ENCODE data around the gene CD40.

The CD40 gene

DNA sequence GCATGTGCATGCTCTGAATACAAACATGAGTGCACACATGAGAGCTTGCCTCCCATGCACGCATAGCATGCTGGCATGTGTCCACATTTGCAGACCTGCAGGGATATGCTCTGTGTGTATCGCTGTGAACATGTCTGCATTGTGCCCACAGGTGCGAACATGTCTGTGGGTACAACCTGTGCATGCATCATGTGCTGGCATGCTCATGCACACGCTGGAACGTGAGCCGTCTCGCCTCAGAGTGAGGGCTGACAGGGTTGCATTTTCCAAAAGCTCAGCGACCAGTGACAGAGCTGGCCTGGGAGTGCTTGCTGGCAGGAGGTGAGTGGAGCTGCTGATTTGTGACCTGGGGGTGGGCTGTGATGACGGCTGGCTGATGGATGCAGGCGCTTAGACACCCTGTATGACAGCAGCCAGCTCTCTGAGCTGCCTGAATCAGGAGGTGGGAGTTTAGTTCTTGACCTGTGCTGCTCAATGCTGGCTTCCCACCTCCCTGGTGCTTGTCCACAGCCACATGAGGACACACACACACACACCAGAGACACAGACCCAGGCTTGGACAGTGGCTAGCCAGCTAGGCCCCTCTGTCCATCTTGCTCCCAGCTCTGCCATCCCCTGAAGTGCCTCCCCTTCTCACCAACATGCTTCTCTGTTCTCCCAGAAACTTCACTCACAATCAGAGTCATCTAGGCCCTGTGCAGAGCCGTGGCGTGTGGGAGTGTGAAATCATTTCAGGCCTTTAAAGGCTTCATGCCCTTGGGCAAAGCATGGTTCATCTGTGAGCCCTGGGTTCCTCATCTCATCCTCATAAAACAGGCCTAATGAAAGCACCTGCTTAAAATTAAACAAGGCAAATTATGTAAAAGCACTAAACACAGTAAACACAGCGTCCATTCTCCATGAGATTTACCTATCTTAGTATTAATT, 51.4 kb downstream of the CD40 start:
- no peaks in the 10 kb centered on the region for H3K36me3 ChIP-seq (replicated peaks)
- no peak for DNase-seq
- H3K27me3 ChIP-seq (replicated peaks): peaks cover 21% of the 10 kb centered on the region
- H3K4me3 ChIP-seq (ENCODE audit: low read depth, low read length): no peak overlapping the region
- in situ Hi-C loops (cut with HindIII; ENCODE audit: low pct_ligation_motif_present, low sequenced_read_pairs): no loop called here
- TF ChIP-seq, protein P1, sequence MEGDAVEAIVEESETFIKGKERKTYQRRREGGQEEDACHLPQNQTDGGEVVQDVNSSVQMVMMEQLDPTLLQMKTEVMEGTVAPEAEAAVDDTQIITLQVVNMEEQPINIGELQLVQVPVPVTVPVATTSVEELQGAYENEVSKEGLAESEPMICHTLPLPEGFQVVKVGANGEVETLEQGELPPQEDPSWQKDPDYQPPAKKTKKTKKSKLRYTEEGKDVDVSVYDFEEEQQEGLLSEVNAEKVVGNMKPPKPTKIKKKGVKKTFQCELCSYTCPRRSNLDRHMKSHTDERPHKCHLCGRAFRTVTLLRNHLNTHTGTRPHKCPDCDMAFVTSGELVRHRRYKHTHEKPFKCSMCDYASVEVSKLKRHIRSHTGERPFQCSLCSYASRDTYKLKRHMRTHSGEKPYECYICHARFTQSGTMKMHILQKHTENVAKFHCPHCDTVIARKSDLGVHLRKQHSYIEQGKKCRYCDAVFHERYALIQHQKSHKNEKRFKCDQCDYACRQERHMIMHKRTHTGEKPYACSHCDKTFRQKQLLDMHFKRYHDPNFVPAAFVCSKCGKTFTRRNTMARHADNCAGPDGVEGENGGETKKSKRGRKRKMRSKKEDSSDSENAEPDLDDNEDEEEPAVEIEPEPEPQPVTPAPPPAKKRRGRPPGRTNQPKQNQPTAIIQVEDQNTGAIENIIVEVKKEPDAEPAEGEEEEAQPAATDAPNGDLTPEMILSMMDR (IDR thresholded peaks at IDR 0.05; ENCODE audit: low read depth, low read length, missing control alignments): no peak
- H3K27ac ChIP-seq: no peak overlapping the region

DNA sequence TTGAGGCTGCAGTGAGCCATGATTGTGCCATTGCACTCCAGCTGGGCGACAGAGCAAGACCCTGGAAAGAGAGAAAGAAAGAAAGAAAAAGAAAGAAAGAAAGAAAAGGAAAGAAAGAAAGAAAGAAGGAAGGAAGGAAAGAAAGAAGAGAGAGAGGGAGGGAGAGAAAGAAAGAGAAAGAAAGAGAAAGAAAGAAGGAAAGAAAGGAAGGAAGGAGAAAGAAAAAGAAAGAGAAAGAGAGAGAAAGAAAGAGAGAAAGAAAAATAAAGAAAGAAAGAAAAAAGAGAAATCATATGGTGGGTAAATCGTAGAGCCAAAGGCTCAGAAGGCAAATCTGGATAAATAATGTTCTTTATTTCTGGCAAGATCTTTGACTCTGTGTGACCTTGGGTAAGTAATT, 53.4 kb downstream of the CD40 start:
- no peak for DNase-seq
- in situ Hi-C loops (cut with HindIII; ENCODE audit: low pct_ligation_motif_present, low sequenced_read_pairs): no loop called here
- Histone ChIP-seq H3K4me3 (ENCODE audit: low read depth, low read length) (no peak overlapping the region), H3K27ac (no peak overlapping the region), H3K36me3 (replicated peaks) (no peaks in the 10 kb centered on the region), H3K27me3 (replicated peaks) (peaks cover 32% of the 10 kb centered on the region)
- TF ChIP-seq, protein P1 (IDR thresholded peaks at IDR 0.05; ENCODE audit: low read depth, low read length, missing control alignments): no peak

DNA sequence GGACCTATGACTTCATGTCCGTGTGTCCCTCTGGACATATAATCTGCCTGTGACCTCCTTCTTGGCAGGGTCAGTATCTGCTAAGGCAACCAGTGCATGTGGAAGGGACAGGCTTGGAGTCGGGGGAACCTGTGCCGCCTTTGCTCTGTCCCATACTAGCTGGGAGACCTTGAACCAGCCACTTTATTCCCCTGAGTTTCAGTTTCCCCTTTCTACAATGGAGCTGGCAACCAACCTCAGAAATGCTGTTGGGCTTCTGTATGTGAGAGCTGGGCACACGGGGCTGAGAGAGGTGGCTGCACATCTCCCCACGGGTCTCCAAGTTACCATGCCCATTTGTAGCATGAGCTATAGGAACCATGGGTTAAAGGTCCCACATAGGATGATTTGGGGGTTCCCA, 53.8 kb downstream of the CD40 start:
- in situ Hi-C loops (cut with HindIII; ENCODE audit: low pct_ligation_motif_present, low sequenced_read_pairs): no loop called here
- Histone ChIP-seq H3K27ac (no peak overlapping the region), H3K27me3 (replicated peaks) (peaks cover 33% of the 10 kb centered on the region), H3K4me3 (ENCODE audit: low read depth, low read length) (no peak overlapping the region), H3K36me3 (replicated peaks) (no peaks in the 10 kb centered on the region)
- TF ChIP-seq, protein P1 (IDR thresholded peaks at IDR 0.05; ENCODE audit: low read depth, low read length, missing control alignments): no peak
- DNase-seq: no peak

DNA sequence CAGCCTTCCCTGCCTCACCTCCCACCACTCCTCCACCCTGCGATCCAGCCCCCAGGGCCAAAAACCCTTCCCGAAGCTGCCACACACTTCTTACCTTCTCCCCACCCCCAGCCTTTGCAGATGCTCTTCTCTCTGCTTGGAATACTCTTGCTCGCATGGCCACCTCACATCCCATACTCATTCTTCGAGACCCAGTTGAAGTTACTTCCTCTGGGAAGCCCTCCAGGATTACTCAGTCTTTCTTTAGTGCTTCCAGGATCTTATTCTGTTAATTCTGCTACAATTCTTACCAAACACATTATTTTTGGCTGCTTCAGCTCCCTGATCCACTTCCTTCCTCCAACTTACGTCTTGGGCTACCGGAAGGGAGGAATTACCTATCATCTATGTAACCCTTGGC, 54.3 kb downstream of the CD40 start:
- Histone ChIP-seq H3K36me3 (replicated peaks) (no peaks in the 10 kb centered on the region), H3K27ac (no peak overlapping the region), H3K4me3 (ENCODE audit: low read depth, low read length) (no peak overlapping the region), H3K27me3 (replicated peaks) (peaks cover 33% of the 10 kb centered on the region)
- in situ Hi-C loops (cut with HindIII; ENCODE audit: low pct_ligation_motif_present, low sequenced_read_pairs): no loop called here
- no peak for DNase-seq
- TF ChIP-seq, protein P1 (IDR thresholded peaks at IDR 0.05; ENCODE audit: low read depth, low read length, missing control alignments): no peak

DNA sequence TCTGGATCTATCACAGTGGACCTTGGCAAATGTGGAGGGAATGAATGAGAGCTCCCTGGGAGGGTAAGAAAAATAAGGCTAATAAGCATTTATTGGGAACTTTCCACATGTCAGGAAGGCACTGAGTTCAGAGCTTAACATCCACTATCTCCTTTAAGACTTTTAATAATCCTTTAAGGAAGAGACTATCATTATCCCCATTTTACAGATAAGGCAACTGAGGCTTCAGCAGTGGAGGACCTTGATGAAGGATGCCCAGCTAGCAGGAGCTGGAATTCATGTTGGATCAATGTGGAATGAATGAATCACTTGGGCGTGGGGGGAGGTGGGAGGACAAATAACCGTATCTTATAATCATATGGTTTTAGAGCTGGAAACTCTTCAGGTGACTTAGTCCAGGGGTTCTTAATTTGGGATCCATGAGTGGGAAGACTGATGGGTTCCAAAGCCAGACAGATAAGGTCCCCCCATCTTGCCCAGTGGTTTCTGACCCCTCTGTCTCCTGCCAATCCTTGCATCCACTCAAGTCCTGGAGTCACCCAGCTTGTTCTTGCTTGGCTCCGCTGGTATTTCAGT, 54.9 kb downstream of the CD40 start:
- in situ Hi-C loops (cut with HindIII; ENCODE audit: low pct_ligation_motif_present, low sequenced_read_pairs): no loop called here
- no peak overlapping the region for H3K27ac ChIP-seq
- DNase-seq: no peak
- peaks cover 33% of the 10 kb centered on the region for H3K27me3 ChIP-seq (replicated peaks)
- no peaks in the 10 kb centered on the region for H3K36me3 ChIP-seq (replicated peaks)
- TF ChIP-seq, protein P1 (IDR thresholded peaks at IDR 0.05; ENCODE audit: low read depth, low read length, missing control alignments): no peak
- H3K4me3 ChIP-seq (ENCODE audit: low read depth, low read length): no peak overlapping the region
